ENCODE results near the gene HIVEP1.
A peak's percentile ranks its signal among the peaks of the same experiment; 100 is the strongest.

HIVEP1 gene

DNA sequence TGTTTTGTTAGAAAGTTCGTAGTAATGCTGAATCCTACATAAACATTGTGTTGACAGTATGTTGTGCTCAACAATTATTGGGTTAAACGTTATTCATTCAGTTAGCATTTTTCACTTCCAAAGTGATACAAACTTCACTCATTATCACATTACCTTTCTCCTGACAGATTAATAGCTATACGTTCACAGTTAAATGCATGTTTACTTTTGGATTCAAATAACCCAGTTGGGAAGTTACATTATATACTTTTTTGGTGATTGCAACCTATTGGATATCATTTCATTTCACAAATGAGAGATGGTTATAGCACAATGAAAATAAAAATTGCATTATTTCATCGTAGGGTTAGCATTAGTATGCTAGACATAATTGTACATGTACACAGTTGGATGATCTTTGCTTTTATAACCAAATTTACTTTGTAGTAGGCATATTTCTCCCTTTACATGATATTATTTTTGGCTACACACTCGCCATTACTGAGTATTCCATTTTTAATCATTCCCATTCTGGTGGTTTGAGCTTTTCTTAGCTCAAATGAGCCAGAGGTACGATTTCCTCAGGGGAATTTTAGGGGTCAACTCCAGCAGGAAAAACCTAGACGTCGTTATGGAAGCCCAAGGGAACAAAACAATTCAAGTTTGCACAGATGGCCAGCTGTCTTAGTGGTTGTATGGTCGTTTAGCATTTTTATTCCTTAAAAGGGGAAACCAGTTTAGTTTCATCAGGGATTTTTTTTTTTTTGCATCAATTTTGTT, 2.1 kb upstream of the HIVEP1 start (continued):
- TF ChIP-seq, protein P1, sequence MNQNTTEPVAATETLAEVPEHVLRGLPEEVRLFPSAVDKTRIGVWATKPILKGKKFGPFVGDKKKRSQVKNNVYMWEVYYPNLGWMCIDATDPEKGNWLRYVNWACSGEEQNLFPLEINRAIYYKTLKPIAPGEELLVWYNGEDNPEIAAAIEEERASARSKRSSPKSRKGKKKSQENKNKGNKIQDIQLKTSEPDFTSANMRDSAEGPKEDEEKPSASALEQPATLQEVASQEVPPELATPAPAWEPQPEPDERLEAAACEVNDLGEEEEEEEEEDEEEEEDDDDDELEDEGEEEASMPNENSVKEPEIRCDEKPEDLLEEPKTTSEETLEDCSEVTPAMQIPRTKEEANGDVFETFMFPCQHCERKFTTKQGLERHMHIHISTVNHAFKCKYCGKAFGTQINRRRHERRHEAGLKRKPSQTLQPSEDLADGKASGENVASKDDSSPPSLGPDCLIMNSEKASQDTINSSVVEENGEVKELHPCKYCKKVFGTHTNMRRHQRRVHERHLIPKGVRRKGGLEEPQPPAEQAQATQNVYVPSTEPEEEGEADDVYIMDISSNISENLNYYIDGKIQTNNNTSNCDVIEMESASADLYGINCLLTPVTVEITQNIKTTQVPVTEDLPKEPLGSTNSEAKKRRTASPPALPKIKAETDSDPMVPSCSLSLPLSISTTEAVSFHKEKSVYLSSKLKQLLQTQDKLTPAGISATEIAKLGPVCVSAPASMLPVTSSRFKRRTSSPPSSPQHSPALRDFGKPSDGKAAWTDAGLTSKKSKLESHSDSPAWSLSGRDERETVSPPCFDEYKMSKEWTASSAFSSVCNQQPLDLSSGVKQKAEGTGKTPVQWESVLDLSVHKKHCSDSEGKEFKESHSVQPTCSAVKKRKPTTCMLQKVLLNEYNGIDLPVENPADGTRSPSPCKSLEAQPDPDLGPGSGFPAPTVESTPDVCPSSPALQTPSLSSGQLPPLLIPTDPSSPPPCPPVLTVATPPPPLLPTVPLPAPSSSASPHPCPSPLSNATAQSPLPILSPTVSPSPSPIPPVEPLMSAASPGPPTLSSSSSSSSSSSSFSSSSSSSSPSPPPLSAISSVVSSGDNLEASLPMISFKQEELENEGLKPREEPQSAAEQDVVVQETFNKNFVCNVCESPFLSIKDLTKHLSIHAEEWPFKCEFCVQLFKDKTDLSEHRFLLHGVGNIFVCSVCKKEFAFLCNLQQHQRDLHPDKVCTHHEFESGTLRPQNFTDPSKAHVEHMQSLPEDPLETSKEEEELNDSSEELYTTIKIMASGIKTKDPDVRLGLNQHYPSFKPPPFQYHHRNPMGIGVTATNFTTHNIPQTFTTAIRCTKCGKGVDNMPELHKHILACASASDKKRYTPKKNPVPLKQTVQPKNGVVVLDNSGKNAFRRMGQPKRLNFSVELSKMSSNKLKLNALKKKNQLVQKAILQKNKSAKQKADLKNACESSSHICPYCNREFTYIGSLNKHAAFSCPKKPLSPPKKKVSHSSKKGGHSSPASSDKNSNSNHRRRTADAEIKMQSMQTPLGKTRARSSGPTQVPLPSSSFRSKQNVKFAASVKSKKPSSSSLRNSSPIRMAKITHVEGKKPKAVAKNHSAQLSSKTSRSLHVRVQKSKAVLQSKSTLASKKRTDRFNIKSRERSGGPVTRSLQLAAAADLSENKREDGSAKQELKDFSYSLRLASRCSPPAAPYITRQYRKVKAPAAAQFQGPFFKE (tag by site-specific recombination; IDR thresholded peaks at IDR 0.05; ENCODE audit: borderline replicate concordance) = no peak
- TF ChIP-seq GLI2 (tag by site-specific recombination; IDR thresholded peaks at IDR 0.05; ENCODE audit: borderline replicate concordance, low read depth) (0 out of 2 replicates have a peak, but pooled peaks have one; percentile 4), KLF9 (tag by site-specific recombination; IDR thresholded peaks at IDR 0.05; ENCODE audit: low read depth) (no peak), BCL11A (tag by site-specific recombination; IDR thresholded peaks at IDR 0.05; ENCODE audit: low read depth) (no peak; the same call in 1 of the 2 replicates), ZNF239 (tag by site-specific recombination; IDR thresholded peaks at IDR 0.05) (no peak), ZFP69B (tag by site-specific recombination; IDR thresholded peaks at IDR 0.05) (no peak), ZNF366 (tag by site-specific recombination; conservative IDR thresholded peaks at IDR 0.05) (0 out of 2 replicates have a peak, but pooled peaks have one; percentile 9), ZNF501 (tag by site-specific recombination; IDR thresholded peaks at IDR 0.05) (no peak), ZNF624 (tag by site-specific recombination; IDR thresholded peaks at IDR 0.05) (no peak), ZNF266 (tag by site-specific recombination; IDR thresholded peaks at IDR 0.05; ENCODE audit: low read depth) (no peak), ZIC2 (tag by site-specific recombination; IDR thresholded peaks at IDR 0.05) (no peak), RBAK (tag by site-specific recombination; IDR thresholded peaks at IDR 0.05) (no peak), ZNF629 (tag by site-specific recombination; IDR thresholded peaks at IDR 0.05) (0 out of 2 replicates have a peak, but pooled peaks have one; percentile 5), YY1 (tag by site-specific recombination; IDR thresholded peaks at IDR 0.05) (no peak), KLF1 (tag by site-specific recombination; IDR thresholded peaks at IDR 0.05) (no peak), TRIM28 (IDR thresholded peaks at IDR 0.05; ENCODE audit: borderline replicate concordance, low read length) (no peak), ZNF600 (tag by site-specific recombination; IDR thresholded peaks at IDR 0.05) (no peak), GFI1B (tag by site-specific recombination; IDR thresholded peaks at IDR 0.05) (no peak)
- TF ChIP-seq, protein P2, sequence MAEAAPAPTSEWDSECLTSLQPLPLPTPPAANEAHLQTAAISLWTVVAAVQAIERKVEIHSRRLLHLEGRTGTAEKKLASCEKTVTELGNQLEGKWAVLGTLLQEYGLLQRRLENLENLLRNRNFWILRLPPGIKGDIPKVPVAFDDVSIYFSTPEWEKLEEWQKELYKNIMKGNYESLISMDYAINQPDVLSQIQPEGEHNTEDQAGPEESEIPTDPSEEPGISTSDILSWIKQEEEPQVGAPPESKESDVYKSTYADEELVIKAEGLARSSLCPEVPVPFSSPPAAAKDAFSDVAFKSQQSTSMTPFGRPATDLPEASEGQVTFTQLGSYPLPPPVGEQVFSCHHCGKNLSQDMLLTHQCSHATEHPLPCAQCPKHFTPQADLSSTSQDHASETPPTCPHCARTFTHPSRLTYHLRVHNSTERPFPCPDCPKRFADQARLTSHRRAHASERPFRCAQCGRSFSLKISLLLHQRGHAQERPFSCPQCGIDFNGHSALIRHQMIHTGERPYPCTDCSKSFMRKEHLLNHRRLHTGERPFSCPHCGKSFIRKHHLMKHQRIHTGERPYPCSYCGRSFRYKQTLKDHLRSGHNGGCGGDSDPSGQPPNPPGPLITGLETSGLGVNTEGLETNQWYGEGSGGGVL (tag by site-specific recombination; IDR thresholded peaks at IDR 0.05) = no peak
- TF ChIP-seq, protein P3, sequence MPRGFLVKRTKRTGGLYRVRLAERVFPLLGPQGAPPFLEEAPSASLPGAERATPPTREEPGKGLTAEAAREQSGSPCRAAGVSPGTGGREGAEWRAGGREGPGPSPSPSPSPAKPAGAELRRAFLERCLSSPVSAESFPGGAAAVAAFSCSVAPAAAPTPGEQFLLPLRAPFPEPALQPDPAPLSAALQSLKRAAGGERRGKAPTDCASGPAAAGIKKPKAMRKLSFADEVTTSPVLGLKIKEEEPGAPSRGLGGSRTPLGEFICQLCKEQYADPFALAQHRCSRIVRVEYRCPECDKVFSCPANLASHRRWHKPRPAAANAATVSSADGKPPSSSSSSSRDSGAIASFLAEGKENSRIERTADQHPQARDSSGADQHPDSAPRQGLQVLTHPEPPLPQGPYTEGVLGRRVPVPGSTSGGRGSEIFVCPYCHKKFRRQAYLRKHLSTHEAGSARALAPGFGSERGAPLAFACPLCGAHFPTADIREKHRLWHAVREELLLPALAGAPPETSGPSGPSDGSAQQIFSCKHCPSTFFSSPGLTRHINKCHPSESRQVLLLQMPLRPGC (tag by site-specific recombination; IDR thresholded peaks at IDR 0.05) = 0 out of 2 replicates have a peak, but pooled peaks have one; percentile 15
- TF ChIP-seq, protein P4, sequence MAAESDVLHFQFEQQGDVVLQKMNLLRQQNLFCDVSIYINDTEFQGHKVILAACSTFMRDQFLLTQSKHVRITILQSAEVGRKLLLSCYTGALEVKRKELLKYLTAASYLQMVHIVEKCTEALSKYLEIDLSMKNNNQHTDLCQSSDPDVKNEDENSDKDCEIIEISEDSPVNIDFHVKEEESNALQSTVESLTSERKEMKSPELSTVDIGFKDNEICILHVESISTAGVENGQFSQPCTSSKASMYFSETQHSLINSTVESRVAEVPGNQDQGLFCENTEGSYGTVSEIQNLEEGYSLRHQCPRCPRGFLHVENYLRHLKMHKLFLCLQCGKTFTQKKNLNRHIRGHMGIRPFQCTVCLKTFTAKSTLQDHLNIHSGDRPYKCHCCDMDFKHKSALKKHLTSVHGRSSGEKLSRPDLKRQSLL (tag by site-specific recombination; IDR thresholded peaks at IDR 0.05) = no peak
- TF ChIP-seq, protein P5, sequence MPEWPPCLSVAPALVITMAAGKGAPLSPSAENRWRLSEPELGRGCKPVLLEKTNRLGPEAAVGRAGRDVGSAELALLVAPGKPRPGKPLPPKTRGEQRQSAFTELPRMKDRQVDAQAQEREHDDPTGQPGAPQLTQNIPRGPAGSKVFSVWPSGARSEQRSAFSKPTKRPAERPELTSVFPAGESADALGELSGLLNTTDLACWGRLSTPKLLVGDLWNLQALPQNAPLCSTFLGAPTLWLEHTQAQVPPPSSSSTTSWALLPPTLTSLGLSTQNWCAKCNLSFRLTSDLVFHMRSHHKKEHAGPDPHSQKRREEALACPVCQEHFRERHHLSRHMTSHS (tag by site-specific recombination; IDR thresholded peaks at IDR 0.05) = no peak
- TF ChIP-seq, protein P6, sequence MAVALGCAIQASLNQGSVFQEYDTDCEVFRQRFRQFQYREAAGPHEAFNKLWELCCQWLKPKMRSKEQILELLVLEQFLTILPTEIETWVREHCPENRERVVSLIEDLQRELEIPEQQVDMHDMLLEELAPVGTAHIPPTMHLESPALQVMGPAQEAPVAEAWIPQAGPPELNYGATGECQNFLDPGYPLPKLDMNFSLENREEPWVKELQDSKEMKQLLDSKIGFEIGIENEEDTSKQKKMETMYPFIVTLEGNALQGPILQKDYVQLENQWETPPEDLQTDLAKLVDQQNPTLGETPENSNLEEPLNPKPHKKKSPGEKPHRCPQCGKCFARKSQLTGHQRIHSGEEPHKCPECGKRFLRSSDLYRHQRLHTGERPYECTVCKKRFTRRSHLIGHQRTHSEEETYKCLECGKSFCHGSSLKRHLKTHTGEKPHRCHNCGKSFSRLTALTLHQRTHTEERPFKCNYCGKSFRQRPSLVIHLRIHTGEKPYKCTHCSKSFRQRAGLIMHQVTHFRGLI (tag by site-specific recombination; IDR thresholded peaks at IDR 0.05) = no peak
- TF ChIP-seq, protein P7, sequence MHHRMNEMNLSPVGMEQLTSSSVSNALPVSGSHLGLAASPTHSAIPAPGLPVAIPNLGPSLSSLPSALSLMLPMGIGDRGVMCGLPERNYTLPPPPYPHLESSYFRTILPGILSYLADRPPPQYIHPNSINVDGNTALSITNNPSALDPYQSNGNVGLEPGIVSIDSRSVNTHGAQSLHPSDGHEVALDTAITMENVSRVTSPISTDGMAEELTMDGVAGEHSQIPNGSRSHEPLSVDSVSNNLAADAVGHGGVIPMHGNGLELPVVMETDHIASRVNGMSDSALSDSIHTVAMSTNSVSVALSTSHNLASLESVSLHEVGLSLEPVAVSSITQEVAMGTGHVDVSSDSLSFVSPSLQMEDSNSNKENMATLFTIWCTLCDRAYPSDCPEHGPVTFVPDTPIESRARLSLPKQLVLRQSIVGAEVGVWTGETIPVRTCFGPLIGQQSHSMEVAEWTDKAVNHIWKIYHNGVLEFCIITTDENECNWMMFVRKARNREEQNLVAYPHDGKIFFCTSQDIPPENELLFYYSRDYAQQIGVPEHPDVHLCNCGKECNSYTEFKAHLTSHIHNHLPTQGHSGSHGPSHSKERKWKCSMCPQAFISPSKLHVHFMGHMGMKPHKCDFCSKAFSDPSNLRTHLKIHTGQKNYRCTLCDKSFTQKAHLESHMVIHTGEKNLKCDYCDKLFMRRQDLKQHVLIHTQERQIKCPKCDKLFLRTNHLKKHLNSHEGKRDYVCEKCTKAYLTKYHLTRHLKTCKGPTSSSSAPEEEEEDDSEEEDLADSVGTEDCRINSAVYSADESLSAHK (tag by site-specific recombination; IDR thresholded peaks at IDR 0.05) = peak; percentile 33; the same call in 1 of the 2 replicates

All from HEK293 (cell line).